Stimulated activated CD4-positive, alpha-beta T cell treated with anti-CD3 and anti-CD28 coated beads, Interleukin-15, amount 100 ng/mL, for 48 hours (primary cell): ENCODE results near the gene KCNIP2.
A peak's percentile ranks its signal among the peaks of the same experiment; 100 is the strongest.

ENCODE experiments used
- DNase-seq, 2 donors: peaks; one replicate each; pipeline ENCODE4 v3.0.0-alpha.2; 2020; ENCODE audit warnings: low read depth in 2 of 2

Gene KCNIP2

DNA sequence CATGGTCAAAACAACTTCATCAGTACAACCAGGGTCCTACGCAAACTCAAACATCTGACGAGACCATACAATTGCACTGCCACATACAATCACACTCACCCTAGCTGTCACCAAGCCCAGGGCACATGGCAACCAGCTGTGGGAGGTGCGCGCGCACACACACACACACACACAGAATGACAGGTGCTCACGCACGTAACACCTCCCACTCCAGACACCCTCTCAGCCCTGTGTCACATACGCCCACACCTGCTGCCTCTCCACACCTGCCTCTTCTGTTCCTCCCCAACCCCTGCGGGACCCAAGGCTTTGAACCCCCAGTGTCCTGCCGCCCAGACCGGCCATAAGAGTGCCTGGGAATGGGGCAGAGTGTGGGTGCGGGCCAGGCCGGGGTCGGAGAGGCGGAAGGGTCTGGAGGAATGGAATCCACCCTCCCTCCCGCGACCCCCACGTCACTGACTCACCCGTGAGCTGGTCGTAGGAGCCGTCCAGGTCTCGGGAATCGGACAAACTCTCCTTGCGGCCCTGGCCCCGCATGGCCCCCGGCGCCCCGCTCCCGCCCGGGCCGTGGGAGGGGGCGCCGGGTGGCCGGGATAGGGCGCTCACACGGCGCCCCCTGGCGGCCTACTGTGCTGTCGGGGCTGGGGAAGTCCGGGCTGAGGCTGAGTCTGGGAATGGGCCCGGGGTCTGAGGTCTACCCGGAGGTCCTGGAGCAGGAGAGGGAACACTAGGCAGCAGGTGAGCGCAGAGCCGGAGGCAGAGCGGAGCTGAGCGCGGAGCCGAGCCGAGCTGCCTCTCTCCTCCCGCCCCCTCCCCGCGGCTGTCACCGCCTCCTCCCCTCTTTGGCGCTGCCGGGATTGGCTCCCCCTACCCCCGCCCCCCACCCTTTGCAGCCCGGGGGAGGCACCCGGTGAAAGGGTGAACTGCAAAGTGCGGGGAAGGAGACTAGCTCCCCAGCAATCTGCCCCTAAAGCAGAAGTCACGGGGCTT, at the start of gene KCNIP2:
KCNIP2 (minus strand) TSS at position 769 of the 990 bp plus-strand sequence; CDS start at position 537, 232 bp downstream.
- no peak for DNase-seq

DNA sequence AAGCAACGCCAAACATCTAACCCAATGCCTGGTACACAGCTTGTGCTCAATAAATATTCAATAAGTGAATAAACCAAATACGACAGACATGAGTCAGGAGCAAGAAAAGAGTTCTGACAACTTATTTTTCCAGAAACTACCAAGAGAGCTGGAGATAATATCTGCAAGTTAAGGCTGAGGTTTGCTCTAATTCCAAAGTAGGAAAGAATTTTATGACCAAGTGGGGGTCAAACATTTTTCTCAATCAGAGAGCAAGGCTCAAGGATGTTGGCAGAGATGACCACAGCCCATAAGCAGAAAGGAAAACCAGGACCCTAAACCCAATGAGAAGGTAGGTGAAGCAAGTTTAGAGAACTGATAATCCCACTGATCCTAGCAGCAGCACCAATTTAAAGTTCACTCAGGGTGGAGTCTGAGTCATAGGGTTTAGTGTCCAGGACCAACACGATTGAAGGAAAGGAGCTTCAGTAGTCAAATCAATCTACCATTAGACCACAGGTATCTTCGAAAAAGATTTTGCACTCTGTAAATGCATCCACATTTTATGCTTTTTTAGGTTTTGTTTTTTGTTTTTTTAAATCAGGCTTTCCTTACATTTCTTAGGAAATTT, 49.3 kb upstream of the KCNIP2 start:
- DNase-seq: no peak

DNA sequence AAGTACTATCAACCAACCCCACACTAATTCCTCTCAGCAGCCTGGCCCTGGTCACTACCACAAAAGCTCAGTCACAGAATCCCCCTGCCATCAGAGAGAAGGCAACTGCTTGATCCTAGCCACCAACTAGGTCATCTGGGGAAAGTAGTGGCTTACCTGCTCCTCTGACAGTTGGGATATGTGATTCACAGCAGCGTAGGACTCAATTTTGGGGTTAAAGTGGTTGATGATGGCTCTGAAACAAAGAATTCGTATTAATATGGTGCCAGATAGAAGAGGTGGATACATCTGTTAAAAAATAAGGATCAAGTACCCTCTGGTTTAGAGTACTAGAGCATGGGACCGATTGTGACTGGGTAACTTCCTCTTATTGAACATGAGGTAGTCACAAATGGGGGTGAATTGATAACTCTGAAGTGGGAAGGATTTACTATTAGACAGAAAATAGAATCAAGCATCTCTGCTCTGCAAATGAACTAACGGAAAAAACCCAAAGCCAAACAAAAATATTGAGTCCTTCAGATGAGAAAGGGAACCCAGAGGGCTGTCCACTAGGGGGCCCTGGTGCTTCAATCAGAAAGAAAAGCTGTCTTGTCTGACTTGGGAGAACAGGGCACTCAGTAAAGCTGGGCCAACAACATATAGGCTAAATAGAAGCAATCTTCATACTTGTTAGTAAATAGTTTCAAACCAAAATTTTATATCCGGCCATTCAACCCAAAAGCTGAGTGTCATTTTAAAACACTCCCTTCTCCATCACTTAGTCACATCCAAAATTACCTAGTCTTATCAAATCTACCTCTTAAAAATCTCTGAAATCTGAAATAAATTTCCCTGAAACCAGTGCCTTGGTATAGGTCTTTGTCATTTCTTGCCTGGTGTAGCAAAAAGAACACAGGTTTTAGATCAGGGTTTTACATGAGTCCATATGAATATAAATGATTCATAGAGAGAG, 45.9 kb upstream of the KCNIP2 start:
- DNase-seq: peak; percentile 55 to 72

GRCh38 chr10:101888251-101888949, 44.8 kb upstream of the KCNIP2 start:
- DNase-seq: no peak

- no peak for DNase-seq
These were observed 44.2 kb upstream of the KCNIP2 start for GRCh38 chr10:101887775-101888174.

DNA sequence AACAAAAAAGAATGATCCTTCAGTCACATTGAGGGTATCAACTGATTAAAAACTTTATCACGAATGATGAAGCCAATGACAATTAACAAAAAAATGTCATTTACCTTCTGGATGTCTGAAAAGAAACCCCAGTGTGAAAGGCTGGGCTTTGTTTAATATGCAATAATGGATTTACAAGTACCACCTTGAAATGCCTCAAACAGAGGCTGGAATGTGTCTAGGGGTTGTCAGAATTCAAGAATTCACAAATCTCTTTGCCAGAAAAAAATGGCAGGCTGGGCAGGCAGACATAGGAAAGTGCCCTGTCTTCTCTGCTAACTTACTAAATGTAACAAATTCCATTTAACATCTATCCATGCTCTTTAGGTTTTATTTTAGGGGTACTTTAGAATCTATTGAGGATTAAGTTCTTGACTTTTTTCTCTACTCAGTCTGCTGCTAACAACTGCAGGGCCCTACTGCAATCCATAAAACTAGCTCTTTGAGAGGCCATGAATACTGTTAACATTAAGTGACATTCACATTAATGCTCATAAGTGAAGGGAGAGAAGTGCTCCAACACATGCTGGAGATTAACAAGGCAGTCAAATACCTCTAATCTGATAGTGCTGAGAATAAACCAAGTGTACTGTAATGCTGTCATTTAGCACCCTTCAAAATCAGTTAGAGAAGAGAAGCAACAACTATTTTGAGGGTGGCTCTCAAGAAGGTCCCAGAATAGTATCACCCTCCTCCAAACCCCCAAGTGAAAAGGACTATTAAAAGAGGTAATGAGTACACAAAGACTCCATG, 43.1 kb upstream of the KCNIP2 start:
- no peak for DNase-seq

DNA sequence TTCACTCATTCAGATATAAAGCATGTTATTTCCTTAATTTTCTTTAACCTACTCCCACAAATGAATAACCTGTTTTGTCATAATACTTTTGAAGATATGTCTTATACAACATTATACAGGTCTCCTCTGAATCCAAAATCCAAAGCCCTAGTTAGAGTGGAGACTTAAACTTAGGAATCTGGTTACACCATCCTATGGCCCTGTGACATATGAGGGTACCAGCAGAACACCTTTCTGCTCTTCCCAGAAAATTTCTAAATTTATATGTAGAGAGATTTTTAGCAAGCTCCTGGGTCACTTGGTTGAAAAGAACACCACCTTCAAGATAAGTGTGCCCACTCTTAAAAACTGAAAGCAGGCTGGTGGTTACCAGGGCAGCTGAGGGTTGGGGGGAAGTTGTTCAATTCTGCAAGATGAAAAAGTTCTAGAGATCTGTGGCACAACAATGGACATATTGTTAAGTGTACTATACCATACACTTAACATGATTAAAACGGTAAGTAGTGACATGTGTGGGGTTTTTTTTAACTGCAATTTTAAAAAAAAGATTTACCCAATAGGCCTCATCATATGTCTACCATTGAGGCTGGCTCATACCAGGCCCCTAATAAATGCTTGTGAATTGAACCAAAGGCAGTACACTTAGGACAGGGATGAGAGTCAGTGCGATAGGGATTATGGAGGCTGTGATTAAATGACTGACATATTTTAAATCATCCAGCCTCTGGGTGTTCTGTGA, 37.6 kb upstream of the KCNIP2 start:
- DNase-seq: no peak

DNA sequence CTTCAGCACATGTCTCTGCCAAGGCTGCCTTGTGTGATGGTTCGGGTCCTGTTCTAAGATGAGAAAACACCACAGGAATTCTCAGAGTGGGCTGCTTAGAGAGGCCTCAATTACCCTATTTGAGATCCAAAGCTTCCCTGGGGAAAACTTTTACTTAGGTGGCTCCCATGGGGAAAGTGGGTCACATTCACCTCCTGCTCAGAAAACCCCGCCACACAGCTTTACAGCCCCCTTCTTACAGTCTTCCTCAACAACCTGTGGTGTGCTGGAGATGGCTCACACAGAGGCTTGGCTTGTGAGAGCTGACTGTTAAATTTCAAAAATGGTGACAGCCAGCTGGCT, 36.6 kb upstream of the KCNIP2 start:
- no peak for DNase-seq

GRCh38 chr10:101879456-101880231, 36.0 kb upstream of the KCNIP2 start:
- no peak for DNase-seq

GRCh38 chr10:101878869-101879268, 35.3 kb upstream of the KCNIP2 start:
- no peak for DNase-seq

GRCh38 chr10:101875068-101875688, 31.6 kb upstream of the KCNIP2 start:
- no peak for DNase-seq

GRCh38 chr10:101874252-101874651, 30.7 kb upstream of the KCNIP2 start:
- no peak for DNase-seq

DNA sequence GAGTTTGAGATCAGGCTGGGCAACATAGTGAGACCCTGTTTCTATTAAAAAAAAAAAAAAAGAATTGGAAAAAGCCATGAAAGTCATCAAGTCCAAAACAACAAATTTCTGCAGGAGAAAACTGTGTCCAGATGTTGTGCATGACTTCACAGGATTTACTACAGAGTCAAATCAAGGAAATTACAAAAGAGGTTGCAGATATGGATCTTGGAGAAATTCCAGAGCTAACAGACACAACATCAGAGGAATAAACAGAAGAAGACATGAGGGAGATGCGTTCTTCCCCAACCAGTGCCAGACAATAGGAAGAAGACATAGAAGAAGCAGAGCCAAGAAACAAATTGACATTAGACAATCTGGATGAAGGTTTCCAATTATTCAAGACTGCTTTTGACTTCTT, 24.3 kb upstream of the KCNIP2 start:
- no peak for DNase-seq

GRCh38 chr10:101859530-101859929, 15.9 kb upstream of the KCNIP2 start:
- DNase-seq: no peak

DNA sequence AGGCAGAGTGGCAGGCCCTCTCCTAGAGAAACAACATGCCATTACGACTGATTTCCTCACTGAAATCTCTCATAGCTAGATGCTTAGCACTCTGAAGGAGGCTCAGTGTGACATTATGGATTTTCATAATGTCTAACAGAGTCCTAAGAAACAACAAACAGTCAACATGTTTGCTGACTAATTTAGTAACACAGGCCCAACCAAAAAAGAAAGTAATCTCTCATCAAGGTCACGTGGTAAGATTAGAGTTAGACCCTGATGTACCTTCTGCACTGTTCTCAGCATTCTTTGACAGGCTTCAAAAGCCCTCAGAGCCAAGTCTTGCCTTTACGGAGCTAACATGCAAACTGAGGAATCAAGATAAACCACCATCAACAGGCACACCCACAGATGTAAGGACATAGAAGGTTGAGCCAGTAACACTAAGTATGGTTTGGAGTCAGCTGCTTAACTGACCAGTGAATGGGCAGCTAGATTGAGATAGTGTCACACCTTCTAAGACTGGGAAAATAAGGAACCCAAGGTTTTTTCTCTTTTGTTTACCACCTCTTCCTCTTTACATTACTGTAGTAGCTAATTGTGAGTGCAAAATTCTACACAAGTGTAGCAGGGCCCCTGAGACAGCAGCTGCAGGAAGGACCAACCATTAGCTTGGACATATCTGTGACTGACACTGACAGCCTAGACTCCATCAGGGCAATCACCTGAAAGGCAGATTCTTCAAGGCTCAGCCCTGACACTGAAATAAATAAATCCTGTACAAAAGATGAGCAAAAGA, 15.3 kb upstream of the KCNIP2 start:
- no peak for DNase-seq

GRCh38 chr10:101857802-101858476, 14.3 kb upstream of the KCNIP2 start:
- no peak for DNase-seq

- DNase-seq: no peak
These were observed 13.0 kb upstream of the KCNIP2 start for GRCh38 chr10:101856626-101857025.
